ENCODE results near the gene MAFG. TPM values are rescaled to one million over a fixed set of nuclear protein-coding genes. Genes with fewer than 3 reads are reported as not detected.
A peak's percentile ranks its signal among the peaks of the same experiment; 100 is the strongest.

MAFG gene
- polyA plus RNA-seq, 1 donor from 2014 or later: 11.8 TPM

DNA sequence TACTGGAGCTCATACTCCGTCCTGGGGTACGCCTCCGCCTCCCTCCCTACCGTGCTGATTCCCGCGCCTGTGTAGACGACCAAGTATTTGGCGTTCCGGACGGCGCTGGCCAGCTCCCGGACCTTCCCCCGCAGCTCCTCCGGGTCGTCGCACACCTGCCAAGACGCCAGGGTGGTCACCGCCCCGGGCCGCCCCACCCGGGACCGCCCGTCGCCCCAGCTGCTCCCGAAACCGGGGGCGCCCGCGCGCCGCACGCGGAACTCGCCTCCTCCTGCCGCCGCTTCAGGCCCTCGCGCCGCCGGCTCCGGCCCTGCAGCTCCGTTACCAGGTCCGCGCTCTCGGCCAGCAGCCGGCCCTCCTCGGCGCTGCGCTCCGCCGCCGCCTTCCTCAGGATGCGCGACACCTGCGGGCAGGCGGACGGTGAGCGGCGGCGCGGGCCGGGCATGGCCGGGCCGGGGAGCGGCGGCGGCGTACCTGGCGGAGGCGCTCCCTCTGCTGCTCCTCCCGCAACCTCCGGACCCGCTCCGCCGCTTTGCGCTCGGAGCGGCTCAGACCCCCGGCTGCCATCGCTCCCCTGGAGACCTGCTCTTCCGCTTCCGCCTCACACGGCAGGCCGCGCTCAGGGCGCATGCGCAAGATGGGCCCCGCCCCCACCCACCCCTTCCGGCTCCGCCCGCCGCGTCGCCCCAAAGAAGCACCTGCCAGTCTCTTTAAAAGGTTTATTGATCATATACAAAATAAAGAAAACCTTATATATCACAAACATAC lies 9.8 kb downstream of the MAFG start, which contains the start of gene SIRT7:
TSS of gene SIRT7 (minus strand) at position 612 of the 768 bp plus-strand sequence. CDS start at position 567, 45 bp downstream.
- no peaks in the 10 kb centered on the region for H3K9me3 ChIP-seq (ENCODE audit: low read length)
- H3K4me3 ChIP-seq (ENCODE audit: low read length): peak within 1 kb of the TSS; percentile 79
- H3K9ac ChIP-seq (ENCODE audit: low read length): peak within 1 kb of the TSS; percentile 68
- peak within 1 kb of the TSS; percentile 90 for H3K4me2 ChIP-seq (ENCODE audit: low read length)
- TF ChIP-seq TAF1 (IDR thresholded peaks at IDR 0.05; ENCODE audit: low read depth): no peak
- peak; percentile 81 for TF ChIP-seq MXI1 (conservative IDR thresholded peaks at IDR 0.05; ENCODE audit: poor library complexity, severe bottlenecking)
- TF ChIP-seq, protein P1, sequence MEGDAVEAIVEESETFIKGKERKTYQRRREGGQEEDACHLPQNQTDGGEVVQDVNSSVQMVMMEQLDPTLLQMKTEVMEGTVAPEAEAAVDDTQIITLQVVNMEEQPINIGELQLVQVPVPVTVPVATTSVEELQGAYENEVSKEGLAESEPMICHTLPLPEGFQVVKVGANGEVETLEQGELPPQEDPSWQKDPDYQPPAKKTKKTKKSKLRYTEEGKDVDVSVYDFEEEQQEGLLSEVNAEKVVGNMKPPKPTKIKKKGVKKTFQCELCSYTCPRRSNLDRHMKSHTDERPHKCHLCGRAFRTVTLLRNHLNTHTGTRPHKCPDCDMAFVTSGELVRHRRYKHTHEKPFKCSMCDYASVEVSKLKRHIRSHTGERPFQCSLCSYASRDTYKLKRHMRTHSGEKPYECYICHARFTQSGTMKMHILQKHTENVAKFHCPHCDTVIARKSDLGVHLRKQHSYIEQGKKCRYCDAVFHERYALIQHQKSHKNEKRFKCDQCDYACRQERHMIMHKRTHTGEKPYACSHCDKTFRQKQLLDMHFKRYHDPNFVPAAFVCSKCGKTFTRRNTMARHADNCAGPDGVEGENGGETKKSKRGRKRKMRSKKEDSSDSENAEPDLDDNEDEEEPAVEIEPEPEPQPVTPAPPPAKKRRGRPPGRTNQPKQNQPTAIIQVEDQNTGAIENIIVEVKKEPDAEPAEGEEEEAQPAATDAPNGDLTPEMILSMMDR (IDR thresholded peaks at IDR 0.05; ENCODE audit: poor library complexity, severe bottlenecking): no peak
- no peak for TF ChIP-seq EZH2 (IDR thresholded peaks at IDR 0.05; ENCODE audit: borderline replicate concordance, insufficient read depth, low read length, poor library complexity, severe bottlenecking)
- TF ChIP-seq RAD21 (conservative IDR thresholded peaks at IDR 0.05): peak; percentile 31
- peak; percentile 41 for TF ChIP-seq SMC3 (conservative IDR thresholded peaks at IDR 0.05; ENCODE audit: poor library complexity)
- peak; percentile 77 for TF ChIP-seq POLR2AphosphoS5 (IDR thresholded peaks at IDR 0.05)
- H3F3A ChIP-seq (ENCODE audit: insufficient read depth, low read length, poor library complexity, severe bottlenecking): no peaks in the 10 kb centered on the region
- H2AFZ ChIP-seq (ENCODE audit: low read depth, low read length): peak within 1 kb of the TSS; percentile 14
- no peaks in the 10 kb centered on the region for H4K20me1 ChIP-seq (ENCODE audit: insufficient read depth)
- H3K79me2 ChIP-seq (replicated peaks; ENCODE audit: insufficient read depth, low read length): peaks cover 13% of the 10 kb centered on the region
- H3K27me3 ChIP-seq (ENCODE audit: insufficient read depth, low read depth, low read length): no peaks in the 10 kb centered on the region
- H3K36me3 ChIP-seq (ENCODE audit: insufficient read depth, low read length): no peaks in the 10 kb centered on the region
- no peaks in the 10 kb centered on the region for H3K9me2 ChIP-seq (ENCODE audit: insufficient read depth, low read length)
- peak within 1 kb of the TSS; percentile 58 for H3K27ac ChIP-seq (ENCODE audit: low read length)

DNA sequence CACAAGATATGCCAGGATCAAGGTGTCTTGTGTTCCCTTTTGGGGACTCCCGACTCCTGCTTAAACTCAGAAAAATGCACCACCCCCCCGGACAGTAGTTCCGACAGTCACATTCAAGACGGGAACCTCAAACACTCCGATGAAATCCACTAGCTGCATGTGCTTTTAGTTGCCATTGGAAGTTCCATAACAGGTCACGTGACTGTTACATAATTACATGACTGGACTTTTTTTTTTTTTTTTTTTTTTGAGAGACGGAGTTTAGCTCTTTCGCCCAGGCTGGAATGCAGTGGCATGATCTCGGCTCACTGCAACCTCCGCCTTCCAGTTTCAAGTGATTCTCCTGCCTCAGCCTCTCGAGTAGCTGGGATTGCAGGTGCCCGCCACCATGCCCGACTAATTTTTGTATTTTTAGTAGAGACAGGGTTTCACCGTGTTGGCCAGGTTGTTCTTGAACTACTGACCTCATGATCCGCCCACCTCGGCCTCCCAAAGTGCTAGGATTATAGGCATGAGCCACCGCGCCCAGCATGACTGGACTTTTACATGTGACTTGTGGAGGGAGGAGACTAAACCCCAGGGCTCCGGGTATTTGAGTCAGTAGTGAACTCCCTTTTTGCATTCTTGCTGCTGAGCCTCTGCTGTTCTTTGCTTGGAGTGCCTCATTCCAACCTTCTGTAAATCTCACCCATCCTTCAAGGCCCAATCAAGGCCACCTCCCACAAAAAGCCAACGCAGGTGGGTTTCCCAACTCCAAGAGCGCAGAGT lies 11.1 kb downstream of the MAFG start:
- Histone ChIP-seq H4K20me1 (ENCODE audit: insufficient read depth) (no peaks in the 10 kb centered on the region), H2AFZ (ENCODE audit: low read depth, low read length) (no peak overlapping the region), H3K27ac (ENCODE audit: low read length) (no peak overlapping the region), H3K36me3 (ENCODE audit: insufficient read depth, low read length) (no peaks in the 10 kb centered on the region), H3K9me3 (ENCODE audit: low read length) (no peaks in the 10 kb centered on the region), H3K4me3 (ENCODE audit: low read length) (peak overlapping the region; percentile 79), H3K4me2 (ENCODE audit: low read length) (no peak overlapping the region), H3K27me3 (ENCODE audit: insufficient read depth, low read depth, low read length) (no peaks in the 10 kb centered on the region), H3K9me2 (ENCODE audit: insufficient read depth, low read length) (no peaks in the 10 kb centered on the region), H3F3A (ENCODE audit: insufficient read depth, low read length, poor library complexity, severe bottlenecking) (no peaks in the 10 kb centered on the region), H3K9ac (ENCODE audit: low read length) (no peak overlapping the region), H3K79me2 (replicated peaks; ENCODE audit: insufficient read depth, low read length) (peaks cover 13% of the 10 kb centered on the region)
- no peak for TF ChIP-seq SMC3 (conservative IDR thresholded peaks at IDR 0.05; ENCODE audit: poor library complexity)
- TF ChIP-seq EP300 (conservative IDR thresholded peaks at IDR 0.05; ENCODE audit: poor library complexity, severe bottlenecking): no peak
- TF ChIP-seq, protein P1 (IDR thresholded peaks at IDR 0.05; ENCODE audit: poor library complexity, severe bottlenecking): no peak
- no peak for TF ChIP-seq MXI1 (conservative IDR thresholded peaks at IDR 0.05; ENCODE audit: poor library complexity, severe bottlenecking)
- no peak for TF ChIP-seq RAD21 (conservative IDR thresholded peaks at IDR 0.05)
